Parathyroid adenoma (tissue), 2 donors: ENCODE measurements around the gene MAP3K4.

ENCODE experiments used
- H2AFZ ChIP-seq: fragments of 300-600 bp; sonication (generic); one replicate; pipeline ENCODE4 v1.7.0; 2017; ENCODE audit warnings: antibody characterized with exemption, mild to moderate bottlenecking
- H3K27ac ChIP-seq: fragments of 300-600 bp; sonication (generic); one replicate; pipeline ENCODE4 v1.7.0; 2017
- H3K27me3 ChIP-seq: fragments of 300-600 bp; sonication (generic); one replicate; pipeline ENCODE4 v1.7.0; 2017; ENCODE audit warnings: low read length; ENCODE audit not compliant: control insufficient read depth, insufficient read depth
- H3K36me3 ChIP-seq: fragments of 300-600 bp; sonication (generic); one replicate; pipeline ENCODE4 v1.7.0; 2017; ENCODE audit warnings: low read length; ENCODE audit not compliant: control insufficient read depth, insufficient read depth
- H3K4me1 ChIP-seq: fragments of 300-600 bp; sonication (generic); one replicate; pipeline ENCODE4 v1.7.0; 2017; ENCODE audit warnings: control low read depth
- H3K4me2 ChIP-seq: fragments of 300-600 bp; sonication (generic); one replicate; pipeline ENCODE4 v1.7.0; 2017; ENCODE audit warnings: low read length
- H3K4me3 ChIP-seq: fragments of 300-600 bp; sonication (generic); one replicate; pipeline ENCODE4 v1.7.0; 2017; ENCODE audit warnings: low read depth, low read length
- H3K79me2 ChIP-seq: fragments of 300-600 bp; sonication (generic); one replicate; pipeline ENCODE4 v1.7.0; 2017; ENCODE audit warnings: control low read depth
- H3K9ac ChIP-seq: fragments of 300-600 bp; sonication (generic); one replicate; pipeline ENCODE4 v1.7.0; 2017; ENCODE audit warnings: mild to moderate bottlenecking
- H3K9me3 ChIP-seq: fragments of 300-600 bp; sonication (generic); one replicate; pipeline ENCODE4 v1.7.0; 2017; ENCODE audit warnings: low read length; ENCODE audit not compliant: control insufficient read depth
- CTCF ChIP-seq: fragments of 300-600 bp; sonication (generic); IDR thresholded peaks from one replicate; pipeline ENCODE4 v1.7.0; 2017; ENCODE audit warnings: antibody characterized with exemption, mild to moderate bottlenecking
- donor health status: primary hyperparathyroidism.

MAP3K4 gene

DNA sequence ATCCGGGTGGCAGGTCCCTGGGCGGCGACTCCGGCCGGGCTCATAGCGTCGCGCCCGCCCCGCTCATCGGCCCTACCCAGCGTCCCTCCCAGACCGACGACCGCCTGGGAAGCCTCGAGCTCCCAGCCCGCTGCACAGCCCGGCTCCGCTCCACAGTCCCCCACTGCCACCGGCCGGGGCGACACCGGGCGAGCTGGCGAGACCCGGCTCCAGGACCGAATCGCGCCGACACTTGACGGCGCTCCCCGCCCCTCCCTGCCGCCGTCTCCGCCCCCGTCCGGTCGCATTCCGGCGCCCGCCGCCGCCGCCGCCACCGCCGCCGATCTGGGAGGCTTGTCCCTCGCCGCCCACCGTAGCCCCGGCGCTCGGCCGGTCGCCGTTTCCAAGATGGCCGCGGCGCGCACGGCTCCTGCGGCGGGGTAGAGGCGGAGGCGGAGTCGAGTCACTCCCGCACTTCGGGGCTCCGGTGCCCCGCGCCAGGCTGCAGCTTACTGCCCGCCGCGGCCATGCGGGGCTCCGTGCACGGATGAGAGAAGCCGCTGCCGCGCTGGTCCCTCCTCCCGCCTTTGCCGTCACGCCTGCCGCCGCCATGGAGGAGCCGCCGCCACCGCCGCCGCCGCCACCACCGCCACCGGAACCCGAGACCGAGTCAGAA is at the start of gene MAP3K4:
Gene MAP3K4 (plus strand): TSS at position 364 of the 655 bp plus-strand sequence. CDS start 163 bp downstream, at position 527.
- peak within 1 kb of the TSS; percentile 81 for H3K27ac ChIP-seq
- no peaks in the 10 kb centered on the region for H3K27me3 ChIP-seq
- no peaks in the 10 kb centered on the region for H3K9me3 ChIP-seq
- peak within 1 kb of the TSS; percentile 47 for H3K9ac ChIP-seq
- H2AFZ ChIP-seq = peak within 1 kb of the TSS; percentile 93
- H3K36me3 ChIP-seq = no peaks in the 10 kb centered on the region
- H3K4me2 ChIP-seq = peak within 1 kb of the TSS; percentile 76
- H3K4me3 ChIP-seq = peak within 1 kb of the TSS; percentile 72
- peaks cover 7% of the 10 kb centered on the region for H3K4me1 ChIP-seq
- TF ChIP-seq CTCF = peak; percentile 15
- peaks cover 20% of the 10 kb centered on the region for H3K79me2 ChIP-seq

DNA sequence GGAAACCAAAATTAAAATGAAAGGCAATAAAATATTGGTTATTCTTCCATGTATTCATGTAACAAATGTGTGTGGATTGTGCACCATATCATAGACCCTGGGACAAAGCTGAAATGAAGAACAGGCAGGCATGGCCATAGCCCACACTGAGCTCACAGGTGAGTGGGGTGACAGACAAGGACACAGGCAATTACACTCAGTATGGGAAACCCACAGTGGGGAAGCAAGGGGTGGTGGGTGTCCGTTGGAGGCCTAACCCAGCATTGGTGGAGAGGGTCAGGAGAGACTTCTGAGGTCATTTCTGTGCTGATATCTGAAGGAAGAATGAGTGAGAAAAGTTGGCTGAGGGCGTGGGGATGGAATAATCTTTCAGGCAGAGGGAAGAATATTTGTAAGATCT is 47.6 kb upstream of the MAP3K4 start:
- H3K27me3 ChIP-seq = no peaks in the 10 kb centered on the region
- no peaks in the 10 kb centered on the region for H3K4me1 ChIP-seq
- H3K4me2 ChIP-seq = no peak overlapping the region
- TF ChIP-seq CTCF = no peak
- H3K9ac ChIP-seq = no peak overlapping the region
- H3K9me3 ChIP-seq = no peaks in the 10 kb centered on the region
- H3K27ac ChIP-seq = no peak overlapping the region
- no peak overlapping the region for H2AFZ ChIP-seq
- no peaks in the 10 kb centered on the region for H3K79me2 ChIP-seq
- H3K4me3 ChIP-seq = no peak overlapping the region
- no peaks in the 10 kb centered on the region for H3K36me3 ChIP-seq

DNA sequence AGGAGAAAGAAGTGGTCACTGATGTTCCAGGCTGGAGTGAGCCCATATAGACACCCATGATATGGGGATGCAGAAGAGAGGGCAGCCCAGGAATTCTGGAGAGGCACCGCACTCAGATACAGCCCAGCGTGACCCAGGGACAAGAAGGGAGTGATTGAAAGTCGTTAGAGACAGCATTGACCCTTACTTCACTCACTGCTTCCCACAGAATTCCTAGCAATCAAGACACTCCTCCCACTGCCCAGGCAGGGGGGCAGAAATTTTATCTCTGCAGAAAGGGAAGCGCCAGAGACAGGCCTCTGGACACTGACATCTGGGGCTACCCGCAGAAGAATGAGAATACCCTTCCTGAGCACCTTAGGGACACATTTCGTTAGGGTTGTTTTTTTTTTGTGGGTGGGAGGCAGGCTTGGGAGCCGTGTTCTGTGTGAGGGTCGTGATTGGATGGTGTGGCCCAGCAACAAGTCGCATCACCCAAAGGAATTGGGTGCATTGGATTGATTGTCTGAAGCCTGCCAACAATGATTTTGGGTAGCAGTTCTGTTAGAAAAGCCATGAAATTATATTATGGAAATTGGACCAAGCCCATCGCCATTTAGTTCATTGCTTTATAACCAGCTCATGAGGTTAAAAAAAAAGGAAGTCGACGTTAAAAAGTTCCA is 45.9 kb upstream of the MAP3K4 start:
- Histone ChIP-seq H3K9ac (no peak overlapping the region), H3K36me3 (no peaks in the 10 kb centered on the region), H3K4me1 (no peaks in the 10 kb centered on the region), H3K79me2 (no peaks in the 10 kb centered on the region), H3K4me2 (no peak overlapping the region), H3K27me3 (no peaks in the 10 kb centered on the region), H3K9me3 (no peaks in the 10 kb centered on the region), H3K27ac (no peak overlapping the region), H2AFZ (no peak overlapping the region), H3K4me3 (no peak overlapping the region)
- no peak for TF ChIP-seq CTCF

DNA sequence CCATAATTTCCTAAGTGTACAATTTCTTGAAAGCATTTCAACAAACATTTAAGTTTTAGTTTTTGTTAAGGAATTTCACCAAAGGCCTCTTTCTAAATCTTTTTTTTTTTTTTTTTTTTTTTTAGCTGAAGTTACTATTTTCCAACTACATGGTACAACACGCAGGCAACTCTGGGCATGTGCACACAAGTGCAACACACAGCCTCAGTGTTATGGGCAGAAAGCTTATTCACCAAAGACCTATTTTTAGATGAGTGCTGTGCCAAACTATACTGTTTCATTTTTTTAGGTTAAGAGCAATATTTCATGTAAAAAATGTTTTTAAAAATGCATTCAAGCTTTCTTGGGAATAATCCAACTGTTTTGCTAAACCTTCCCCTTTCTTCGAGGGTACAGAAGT is 42.0 kb upstream of the MAP3K4 start:
- Histone ChIP-seq H3K4me2 (no peak overlapping the region), H3K36me3 (no peaks in the 10 kb centered on the region), H3K4me3 (no peak overlapping the region), H3K9ac (no peak overlapping the region), H3K27ac (no peak overlapping the region), H3K9me3 (no peaks in the 10 kb centered on the region), H2AFZ (no peak overlapping the region), H3K79me2 (no peaks in the 10 kb centered on the region), H3K27me3 (no peaks in the 10 kb centered on the region), H3K4me1 (no peaks in the 10 kb centered on the region)
- no peak for TF ChIP-seq CTCF
